NCI-H2227 (cell line): Measurements from ENCODE around the gene MRPS25.
A peak's percentile ranks its signal among the peaks of the same experiment; 100 is the strongest.

Source experiments
- DNase-seq: peaks from one replicate; lab custom pipeline; 2025; ENCODE audit not compliant: unreplicated experiment; lab: John Stamatoyannopoulos, UW

MRPS25 gene

DNA sequence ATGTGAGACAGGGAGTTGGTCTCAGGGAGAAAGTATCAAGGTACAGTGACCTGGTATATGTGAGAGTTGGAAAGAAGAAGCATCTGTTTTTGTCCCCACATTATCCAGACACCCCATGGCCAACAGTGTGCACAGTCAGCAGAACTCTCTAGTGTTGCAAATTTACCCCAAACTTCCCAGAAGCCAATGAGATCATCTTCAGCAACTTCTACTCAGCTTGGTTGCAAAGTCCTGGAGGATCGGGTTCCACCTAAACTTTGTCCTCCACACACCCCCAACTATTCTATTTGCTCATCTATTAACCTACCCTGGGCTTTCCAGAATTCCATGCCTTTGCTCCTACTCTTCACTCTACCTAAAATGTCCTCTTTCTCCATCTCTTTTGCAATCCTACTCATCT is 18.1 kb upstream of the MRPS25 start:
- DNase-seq, result no peak

- no peak for DNase-seq
These were observed 17.0 kb upstream of the MRPS25 start for GRCh38 chr3:15081960-15082664.

DNA sequence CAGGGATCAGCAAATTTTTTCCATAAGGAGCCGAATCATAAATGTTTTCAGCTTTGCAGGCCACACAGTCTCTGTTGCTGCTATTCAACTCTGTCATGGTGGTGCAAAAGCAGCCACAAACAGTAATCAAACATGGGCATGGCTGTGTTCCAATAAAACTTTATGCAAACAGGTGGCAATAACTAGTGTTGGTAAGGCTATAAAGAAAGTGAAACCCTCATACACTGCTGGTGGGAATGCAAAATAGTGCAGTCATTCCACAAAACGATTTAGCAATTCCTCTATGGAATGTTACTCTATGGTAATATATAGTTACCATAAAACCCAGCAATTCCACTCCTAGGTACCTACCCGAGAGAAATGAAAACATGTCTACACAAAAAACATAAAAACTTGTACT is 14.0 kb upstream of the MRPS25 start:
- no peak for DNase-seq

- DNase-seq, result no peak
These were observed 9.4 kb upstream of the MRPS25 start for GRCh38 chr3:15074500-15074899.

GRCh38 chr3:15071699-15072098 is 6.6 kb upstream of the MRPS25 start:
- DNase-seq, result no peak

DNA sequence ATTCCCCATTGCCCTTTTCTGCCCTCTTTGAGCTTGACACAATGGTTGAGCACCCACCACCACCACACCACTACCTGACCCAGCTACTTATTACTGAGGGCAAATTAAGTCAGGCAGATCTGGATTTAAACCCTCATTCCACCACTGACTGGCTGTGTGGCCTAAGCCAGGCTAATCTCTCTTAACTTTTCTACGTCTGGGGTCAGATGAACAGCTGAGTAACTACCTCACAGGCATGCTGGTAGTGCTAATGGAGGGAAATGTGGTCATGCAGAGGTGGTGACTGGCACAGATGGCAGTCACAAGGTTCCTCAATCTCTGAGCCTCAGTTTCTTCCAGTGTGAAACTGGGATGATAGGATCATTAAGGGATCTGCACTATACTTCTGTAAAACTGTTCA is 4.3 kb upstream of the MRPS25 start:
- no peak for DNase-seq

GRCh38 chr3:15066467-15066866 is 1.4 kb upstream of the MRPS25 start:
- no peak for DNase-seq

- DNase-seq, result no peak
These were observed 464 bp upstream of the MRPS25 start for GRCh38 chr3:15065550-15066007.

- peak; percentile 2 for DNase-seq
These were observed 748 bp downstream of the MRPS25 start for GRCh38 chr3:15064299-15064834.

- DNase-seq, result no peak
These were observed 1.3 kb downstream of the MRPS25 start for GRCh38 chr3:15063656-15064286.

- DNase-seq, result no peak
These were observed 1.9 kb downstream of the MRPS25 start for GRCh38 chr3:15063238-15063637.

GRCh38 chr3:15060029-15060428 is 5.1 kb downstream of the MRPS25 start:
- no peak for DNase-seq

DNA sequence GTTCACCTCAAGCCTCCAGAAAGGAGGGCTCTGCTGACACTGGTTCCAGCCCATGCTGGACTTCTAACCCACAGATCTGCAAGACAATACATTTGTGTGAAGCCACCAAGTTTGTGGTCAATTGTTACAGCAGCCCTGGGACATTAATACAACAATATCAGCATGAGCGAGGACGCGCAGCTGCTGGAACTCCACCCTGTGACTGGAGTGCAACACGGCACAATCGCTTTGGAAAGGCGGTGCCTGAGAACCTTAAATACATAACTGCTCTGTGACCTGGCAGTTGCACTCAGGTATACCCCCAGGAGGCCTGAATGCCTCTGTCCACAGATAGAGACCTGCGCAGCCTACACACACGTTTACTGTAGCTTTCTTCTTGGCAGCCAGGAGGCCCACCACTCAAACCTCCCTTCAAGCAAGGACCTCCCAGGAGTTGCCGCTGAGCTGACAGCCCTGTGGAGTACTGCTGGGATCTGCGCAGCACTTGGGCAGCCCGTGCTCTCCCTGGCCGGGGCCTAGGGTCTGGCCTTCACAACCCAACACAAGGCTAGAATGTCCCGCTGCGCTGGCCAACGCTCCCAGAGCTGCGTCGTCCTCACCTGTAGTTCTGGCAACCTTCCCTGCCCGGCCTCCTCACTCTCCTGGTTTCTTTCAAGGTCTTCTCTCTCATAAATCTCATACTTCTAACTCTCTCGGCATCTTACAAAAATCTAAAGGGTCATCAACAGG is 8.3 kb downstream of the MRPS25 start:
- no peak for DNase-seq

DNA sequence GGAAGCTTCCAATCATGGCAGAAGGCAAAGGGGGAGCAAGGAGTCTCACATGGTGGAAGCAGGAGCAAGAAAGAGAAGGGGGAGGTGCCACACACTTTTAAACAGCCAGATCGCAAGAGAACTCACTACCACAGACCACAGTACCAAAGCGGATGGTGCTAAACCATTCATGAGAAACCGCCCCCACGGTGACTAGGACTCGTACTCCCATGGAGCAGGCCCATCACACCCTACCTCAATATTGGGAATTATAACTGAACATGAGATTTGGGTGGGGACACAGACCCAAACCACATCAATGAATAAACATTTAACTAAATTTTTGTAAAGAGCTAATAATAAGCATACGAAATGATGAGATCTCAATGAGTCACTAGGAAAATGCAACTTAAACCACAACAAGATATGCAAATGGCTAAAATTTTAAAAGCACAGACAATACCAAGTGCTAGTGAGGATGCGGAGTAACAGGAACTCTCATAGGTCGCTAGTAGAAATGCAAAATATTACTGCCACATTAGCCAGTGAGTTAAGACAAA is 10.0 kb downstream of the MRPS25 start:
- DNase-seq, result no peak

DNA sequence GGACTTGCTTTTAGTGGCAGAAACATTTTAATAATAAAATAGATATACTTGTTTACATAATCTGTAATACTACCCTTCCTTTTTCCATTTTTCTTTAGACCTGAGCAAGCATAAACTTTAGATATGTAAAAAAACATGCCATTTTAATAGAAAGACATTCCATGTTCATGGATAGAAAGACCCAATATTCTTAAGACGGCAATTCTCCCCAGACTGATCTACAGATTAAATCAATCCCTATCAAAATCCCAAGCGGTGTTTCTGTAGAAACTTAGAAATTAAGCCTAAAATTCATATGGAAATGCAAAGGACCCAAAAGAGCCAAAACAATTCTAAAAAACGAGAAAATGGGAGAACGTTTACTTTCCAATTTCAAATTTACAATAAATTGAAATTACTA is 11.6 kb downstream of the MRPS25 start:
- no peak for DNase-seq

GRCh38 chr3:15052335-15053242 is 12.5 kb downstream of the MRPS25 start:
- DNase-seq, result no peak

DNA sequence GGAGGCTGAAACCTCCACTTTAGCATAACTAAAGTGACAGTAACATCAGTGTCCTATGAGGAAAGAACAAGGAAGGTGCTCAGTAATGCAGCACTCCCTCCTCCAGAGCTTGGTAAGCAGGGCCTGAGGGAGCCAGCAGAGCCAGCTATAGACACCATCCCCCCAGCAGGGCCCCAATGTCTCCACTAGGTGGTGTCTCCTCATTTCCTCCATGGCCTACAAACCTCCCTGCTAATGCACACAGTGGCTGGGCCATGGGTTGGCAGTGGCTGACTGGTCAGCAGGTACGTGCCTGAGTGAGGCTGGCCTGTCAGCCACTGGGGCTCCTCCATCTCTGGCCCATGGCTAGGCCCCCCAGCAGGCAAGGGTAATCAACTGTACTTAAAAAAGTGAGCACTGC is 13.6 kb downstream of the MRPS25 start:
- peak; percentile 42 for DNase-seq

DNA sequence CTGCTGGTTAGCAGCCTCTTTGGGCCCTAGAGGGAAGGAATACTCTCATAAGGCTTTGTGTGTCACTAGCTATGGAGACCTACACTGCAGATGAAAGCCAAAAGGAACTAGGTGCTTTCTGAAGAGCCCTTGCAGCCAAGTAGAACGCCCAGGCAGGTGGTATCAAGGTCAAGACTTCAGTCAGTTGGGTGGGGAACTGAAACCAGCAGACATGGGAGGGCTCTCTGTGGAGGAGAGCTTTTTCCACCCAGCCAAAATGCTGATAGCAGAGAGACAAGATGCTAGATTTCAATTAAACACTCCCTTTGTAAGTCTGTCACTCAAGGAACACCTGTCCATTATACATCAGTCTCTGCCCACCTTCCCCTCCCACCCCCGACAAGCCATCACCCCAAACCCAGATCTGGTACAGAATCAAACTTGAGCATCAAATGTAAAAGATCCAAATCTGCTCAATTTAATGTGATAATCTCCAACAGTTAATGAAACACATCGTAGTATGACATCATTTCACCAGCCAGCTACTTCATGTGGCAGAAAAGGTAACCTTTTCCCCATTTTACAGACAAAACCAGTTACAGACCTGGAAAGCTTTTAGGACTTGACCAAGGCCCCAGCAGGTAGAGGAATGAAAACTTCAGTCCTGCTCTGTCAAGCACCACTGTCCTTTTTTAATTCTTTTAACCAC is 14.6 kb downstream of the MRPS25 start:
- DNase-seq, result no peak

DNA sequence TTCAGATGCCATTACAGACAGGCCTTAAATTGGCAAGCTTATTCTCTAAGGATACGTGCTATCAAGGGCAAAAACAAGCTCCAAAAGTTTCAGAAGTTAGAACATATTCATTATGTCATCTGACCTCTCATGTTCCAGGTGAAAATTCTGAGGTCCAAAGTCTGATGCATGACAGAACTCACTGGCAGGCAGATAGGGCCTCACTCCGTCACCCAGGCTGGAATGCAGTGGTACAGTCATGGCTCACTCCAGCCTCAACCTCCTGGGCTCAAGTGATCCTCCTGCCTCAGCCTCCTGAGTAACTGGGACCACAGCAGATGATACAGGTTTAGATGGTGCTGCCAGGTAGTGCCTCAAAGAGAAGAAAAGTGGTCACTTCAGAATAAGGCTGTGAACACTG is 15.5 kb downstream of the MRPS25 start:
- no peak for DNase-seq

DNA sequence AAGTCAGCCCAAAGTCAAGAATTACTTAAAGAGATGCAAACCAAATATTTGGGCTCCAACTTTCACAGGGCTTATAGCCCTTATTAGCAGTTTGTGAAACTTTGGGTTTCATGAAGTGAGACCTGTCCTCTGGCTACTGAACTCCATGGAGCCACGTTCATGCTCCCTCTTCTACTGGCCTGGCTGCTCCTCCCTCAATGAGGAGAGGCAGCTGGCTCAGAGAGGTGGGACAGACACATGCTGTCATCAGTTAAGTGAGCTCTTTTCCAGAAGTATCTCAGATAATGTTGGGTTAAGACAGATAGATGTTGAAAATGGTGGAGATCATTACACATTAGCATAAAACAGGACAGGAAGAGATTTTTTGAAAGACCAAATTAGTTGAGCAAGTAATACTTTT is 19.4 kb downstream of the MRPS25 start:
- DNase-seq, result no peak
